ENCODE results near the gene PDZRN3.

DNA sequence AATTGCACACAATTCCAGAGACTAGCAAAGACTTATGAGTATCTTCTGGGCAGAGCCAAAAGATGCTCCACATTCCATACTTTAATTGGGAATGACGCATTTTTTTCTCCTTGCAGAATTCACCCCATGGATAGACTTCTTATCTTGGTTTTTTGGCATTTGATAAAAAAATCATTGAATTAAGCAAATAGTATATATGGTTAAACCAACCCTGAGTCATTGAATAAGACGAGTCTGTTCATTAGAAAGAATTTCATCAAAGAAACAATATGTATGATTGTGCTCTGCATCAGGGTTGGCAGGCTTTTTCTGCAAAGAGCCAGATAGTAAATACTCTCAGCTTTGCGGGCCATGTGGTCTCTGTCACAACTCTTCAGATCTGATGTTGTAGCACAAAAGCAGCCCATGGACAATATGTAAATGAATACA is 9.2 kb upstream of the PDZRN3 start:
- TF ChIP-seq, protein P1, sequence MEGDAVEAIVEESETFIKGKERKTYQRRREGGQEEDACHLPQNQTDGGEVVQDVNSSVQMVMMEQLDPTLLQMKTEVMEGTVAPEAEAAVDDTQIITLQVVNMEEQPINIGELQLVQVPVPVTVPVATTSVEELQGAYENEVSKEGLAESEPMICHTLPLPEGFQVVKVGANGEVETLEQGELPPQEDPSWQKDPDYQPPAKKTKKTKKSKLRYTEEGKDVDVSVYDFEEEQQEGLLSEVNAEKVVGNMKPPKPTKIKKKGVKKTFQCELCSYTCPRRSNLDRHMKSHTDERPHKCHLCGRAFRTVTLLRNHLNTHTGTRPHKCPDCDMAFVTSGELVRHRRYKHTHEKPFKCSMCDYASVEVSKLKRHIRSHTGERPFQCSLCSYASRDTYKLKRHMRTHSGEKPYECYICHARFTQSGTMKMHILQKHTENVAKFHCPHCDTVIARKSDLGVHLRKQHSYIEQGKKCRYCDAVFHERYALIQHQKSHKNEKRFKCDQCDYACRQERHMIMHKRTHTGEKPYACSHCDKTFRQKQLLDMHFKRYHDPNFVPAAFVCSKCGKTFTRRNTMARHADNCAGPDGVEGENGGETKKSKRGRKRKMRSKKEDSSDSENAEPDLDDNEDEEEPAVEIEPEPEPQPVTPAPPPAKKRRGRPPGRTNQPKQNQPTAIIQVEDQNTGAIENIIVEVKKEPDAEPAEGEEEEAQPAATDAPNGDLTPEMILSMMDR (IDR thresholded peaks at IDR 0.05) = no peak
- no peak for TF ChIP-seq EP300 (IDR thresholded peaks at IDR 0.05)
- TF ChIP-seq POLR2AphosphoS5 (IDR thresholded peaks at IDR 0.05) = no peak
- no peak for TF ChIP-seq POLR2A (IDR thresholded peaks at IDR 0.05)
